Astrocyte (in vitro differentiated cells and primary cell): ENCODE measurements around the gene CDC42BPA. TPM values are rescaled to one million over a fixed set of nuclear protein-coding genes. Genes with fewer than 3 reads are reported as not detected.

Source experiments
- DNase-seq: peaks from one replicate; pipeline ENCODE4 v3.0.0-alpha.2; 2010; ENCODE audit warnings: low read depth
- FAIRE-seq: peaks from 2 replicates; lab custom pipeline; 2011; peaks lifted over from hg19 to GRCh38; lab: Jason Lieb, UNC
- H2AFZ ChIP-seq: 2 replicates; pipeline ENCODE4 v1.6.0; 2012; ENCODE audit warnings: low read depth, low read length, inconsistent platforms
- H3K27ac ChIP-seq: 2 replicates; pipeline ENCODE4 v1.5.1; 2011; ENCODE audit warnings: low read depth, low read length, inconsistent platforms
- H3K27me3 ChIP-seq: 2 replicates; pipeline ENCODE4 v1.6.0; 2011; ENCODE audit warnings: low read length, inconsistent platforms; ENCODE audit not compliant: insufficient read depth
- H3K36me3 ChIP-seq: 2 replicates; pipeline ENCODE4 v1.5.1; 2011; ENCODE audit warnings: low read length, inconsistent platforms; ENCODE audit not compliant: insufficient read depth
- H3K4me1 ChIP-seq: 2 replicates; pipeline ENCODE4 v1.5.1; 2011; ENCODE audit warnings: low read length, inconsistent platforms; ENCODE audit not compliant: insufficient read depth
- H3K4me2 ChIP-seq: 2 replicates; pipeline ENCODE4 v1.6.0; 2012; ENCODE audit warnings: low read length, inconsistent platforms
- H3K4me3 ChIP-seq: 2 replicates; pipeline ENCODE4 v1.5.1; 2011; ENCODE audit warnings: low read depth, mild to moderate bottlenecking, low read length, inconsistent platforms; ENCODE audit not compliant: insufficient read depth
- H3K79me2 ChIP-seq: 2 replicates; pipeline ENCODE4 v1.6.0; 2012; ENCODE audit warnings: mild to moderate bottlenecking, low read length, inconsistent platforms; ENCODE audit not compliant: insufficient read depth
- H3K9ac ChIP-seq: 2 replicates; pipeline ENCODE4 v1.6.0; 2012; ENCODE audit warnings: mild to moderate bottlenecking, low read length, inconsistent platforms
- H3K9me3 ChIP-seq: 2 replicates; pipeline ENCODE4 v1.5.1; 2012; ENCODE audit warnings: low read depth, mild to moderate bottlenecking, low read length, inconsistent platforms; ENCODE audit not compliant: insufficient read depth
- H4K20me1 ChIP-seq: 2 replicates; pipeline ENCODE4 v1.6.0; 2012; ENCODE audit warnings: low read length, inconsistent platforms; ENCODE audit not compliant: insufficient read depth
- H3K27ac Mint-ChIP-seq: one replicate; pipeline ENCODE4 v1.8.0; 2021; ENCODE audit warnings: mild to moderate bottlenecking, mixed read lengths; ENCODE audit not compliant: unreplicated experiment
- H3K27me3 Mint-ChIP-seq: one replicate; pipeline ENCODE4 v1.8.0; 2021; ENCODE audit warnings: low read depth, mixed read lengths; ENCODE audit not compliant: unreplicated experiment
- H3K36me3 Mint-ChIP-seq: one replicate; pipeline ENCODE4 v1.8.0; 2021; ENCODE audit warnings: low read depth, mixed read lengths; ENCODE audit not compliant: unreplicated experiment
- H3K4me1 Mint-ChIP-seq: one replicate; pipeline ENCODE4 v1.8.0; 2021; ENCODE audit warnings: low read depth, mixed read lengths; ENCODE audit not compliant: unreplicated experiment
- H3K4me3 Mint-ChIP-seq: one replicate; pipeline ENCODE4 v1.8.0; 2021; ENCODE audit warnings: mild to moderate bottlenecking, moderate library complexity, mixed read lengths; ENCODE audit not compliant: unreplicated experiment
- H3K9me3 Mint-ChIP-seq: one replicate; pipeline ENCODE4 v1.8.0; 2021; ENCODE audit warnings: mild to moderate bottlenecking, mixed read lengths; ENCODE audit not compliant: unreplicated experiment
- EZH2 ChIP-seq: IDR thresholded peaks from 2 replicates; pipeline ENCODE4 v1.6.1; 2012; ENCODE audit warnings: mild to moderate bottlenecking, low read length, inconsistent platforms; ENCODE audit not compliant: insufficient read depth
- total RNA-seq: library from RNA; stranded (reverse); gene quantifications from 2 replicates; pipeline ENCODE4 v1.2.1, GENCODE V29; 2021
- TF ChIP-seq, protein P1 (sequence below): IDR thresholded peaks from 2 replicates; pipeline ENCODE4 v1.5.1; 2011; ENCODE audit warnings: low read depth, mild to moderate bottlenecking, inconsistent platforms, low read length, moderate library complexity; ENCODE audit not compliant: insufficient read depth

Gene CDC42BPA
- total RNA-seq, 1 donor from 2014 or later: 34.5 TPM

DNA sequence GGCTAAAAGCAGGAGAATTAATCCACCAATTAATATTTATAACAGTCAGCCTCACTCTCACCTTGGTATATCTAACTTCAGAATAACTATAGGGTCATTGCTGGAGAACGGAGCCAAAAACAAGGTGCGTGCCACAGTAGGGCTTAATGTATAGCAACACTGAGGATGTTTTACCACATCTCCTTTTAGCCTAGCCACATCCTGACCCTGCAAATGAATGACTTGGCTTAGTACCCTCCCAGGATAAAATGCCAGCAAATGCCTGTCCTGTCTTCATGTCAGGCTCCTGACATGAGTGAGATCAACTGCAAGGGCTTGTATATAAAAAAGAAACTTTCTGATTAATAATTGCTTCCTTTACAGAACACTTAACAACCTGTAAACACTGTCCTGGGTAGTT is 2.7 kb upstream of the CDC42BPA start:
- Histone ChIP-seq H3K27ac (no peak overlapping the region), H3K9ac (no peak overlapping the region), H3K4me1 (no peaks in the 10 kb centered on the region), H3K9me3 (peaks cover 4% of the 10 kb centered on the region), H3K36me3 (no peaks in the 10 kb centered on the region), H3K4me3 (no peak overlapping the region), H3K4me2 (no peak overlapping the region), H3K79me2 (peaks cover 16% of the 10 kb centered on the region), H2AFZ (no peak overlapping the region), H3K27me3 (no peaks in the 10 kb centered on the region), H4K20me1 (peaks cover 10% of the 10 kb centered on the region)
- Mint-ChIP-seq H3K27me3 (no peaks in the 10 kb centered on the region), H3K9me3 (peaks cover 7% of the 10 kb centered on the region), H3K27ac (no peak overlapping the region), H3K36me3 (peaks cover 2% of the 10 kb centered on the region), H3K4me1 (no peaks in the 10 kb centered on the region), H3K4me3 (no peak overlapping the region)
- FAIRE-seq (no peak), DNase-seq (no peak)
- TF ChIP-seq, protein P1, sequence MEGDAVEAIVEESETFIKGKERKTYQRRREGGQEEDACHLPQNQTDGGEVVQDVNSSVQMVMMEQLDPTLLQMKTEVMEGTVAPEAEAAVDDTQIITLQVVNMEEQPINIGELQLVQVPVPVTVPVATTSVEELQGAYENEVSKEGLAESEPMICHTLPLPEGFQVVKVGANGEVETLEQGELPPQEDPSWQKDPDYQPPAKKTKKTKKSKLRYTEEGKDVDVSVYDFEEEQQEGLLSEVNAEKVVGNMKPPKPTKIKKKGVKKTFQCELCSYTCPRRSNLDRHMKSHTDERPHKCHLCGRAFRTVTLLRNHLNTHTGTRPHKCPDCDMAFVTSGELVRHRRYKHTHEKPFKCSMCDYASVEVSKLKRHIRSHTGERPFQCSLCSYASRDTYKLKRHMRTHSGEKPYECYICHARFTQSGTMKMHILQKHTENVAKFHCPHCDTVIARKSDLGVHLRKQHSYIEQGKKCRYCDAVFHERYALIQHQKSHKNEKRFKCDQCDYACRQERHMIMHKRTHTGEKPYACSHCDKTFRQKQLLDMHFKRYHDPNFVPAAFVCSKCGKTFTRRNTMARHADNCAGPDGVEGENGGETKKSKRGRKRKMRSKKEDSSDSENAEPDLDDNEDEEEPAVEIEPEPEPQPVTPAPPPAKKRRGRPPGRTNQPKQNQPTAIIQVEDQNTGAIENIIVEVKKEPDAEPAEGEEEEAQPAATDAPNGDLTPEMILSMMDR: no peak
- TF ChIP-seq EZH2: no peak

DNA sequence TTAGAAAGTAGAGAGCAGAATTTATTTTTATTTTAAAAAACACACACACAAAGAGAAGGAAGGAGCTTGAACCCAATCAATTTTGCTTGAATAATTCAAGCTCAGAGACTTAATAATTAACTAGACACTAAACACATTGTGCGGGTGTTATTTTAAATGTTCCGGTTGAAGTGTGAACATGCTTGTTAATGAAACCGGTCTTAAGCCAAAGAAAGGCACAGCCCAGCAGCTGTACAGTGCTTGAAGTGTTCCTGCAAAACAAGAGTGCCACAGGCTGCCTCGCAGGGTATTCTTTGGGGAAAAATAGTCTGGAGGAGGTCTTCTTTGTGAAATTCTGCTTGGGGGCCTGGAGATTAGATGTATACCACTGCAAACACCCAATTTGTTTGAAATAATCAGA is 2.2 kb upstream of the CDC42BPA start:
- Histone ChIP-seq H3K9me3 (peaks cover 4% of the 10 kb centered on the region), H3K36me3 (no peaks in the 10 kb centered on the region), H3K4me3 (no peak overlapping the region), H2AFZ (no peak overlapping the region), H3K79me2 (peaks cover 22% of the 10 kb centered on the region), H4K20me1 (peaks cover 16% of the 10 kb centered on the region), H3K27ac (no peak overlapping the region), H3K4me1 (no peaks in the 10 kb centered on the region), H3K9ac (no peak overlapping the region), H3K27me3 (no peaks in the 10 kb centered on the region), H3K4me2 (no peak overlapping the region)
- Mint-ChIP-seq H3K4me3 (no peak overlapping the region), H3K27me3 (no peaks in the 10 kb centered on the region), H3K4me1 (no peaks in the 10 kb centered on the region), H3K9me3 (peaks cover 7% of the 10 kb centered on the region), H3K27ac (no peak overlapping the region), H3K36me3 (peaks cover 2% of the 10 kb centered on the region)
- FAIRE-seq: no peak
- TF ChIP-seq EZH2: no peak
- TF ChIP-seq, protein P1: no peak
- DNase-seq: no peak

GRCh38 chr1:227318853-227319607 is 738 bp upstream of the CDC42BPA start:
- Histone ChIP-seq H3K9ac (peak overlapping the region; percentile 86), H3K4me2 (peak overlapping the region; percentile 89), H2AFZ (peak overlapping the region; percentile 82), H3K4me1 (no peaks in the 10 kb centered on the region), H3K4me3 (peak overlapping the region; percentile 86), H4K20me1 (peaks cover 22% of the 10 kb centered on the region), H3K27ac (peak overlapping the region; percentile 80), H3K79me2 (peaks cover 36% of the 10 kb centered on the region), H3K27me3 (no peaks in the 10 kb centered on the region), H3K9me3 (peaks cover 3% of the 10 kb centered on the region), H3K36me3 (no peaks in the 10 kb centered on the region)
- no peaks in the 10 kb centered on the region for H3K36me3 Mint-ChIP-seq
- no peaks in the 10 kb centered on the region for H3K27me3 Mint-ChIP-seq
- FAIRE-seq: no peak
- peak overlapping the region; percentile 59 for H3K27ac Mint-ChIP-seq
- H3K9me3 Mint-ChIP-seq: peaks cover 6% of the 10 kb centered on the region
- H3K4me3 Mint-ChIP-seq: peak overlapping the region; percentile 85
- TF ChIP-seq, protein P1: no peak
- TF ChIP-seq EZH2: no peak
- H3K4me1 Mint-ChIP-seq: no peaks in the 10 kb centered on the region
- peak; percentile 52 for DNase-seq
